GM10266 (cell line): ENCODE measurements around the gene CNIH3.
"Not testable (repeated sequence)": the region's sequence is repeated elsewhere in the genome, so short reads cannot be mapped to it uniquely, and the experiment has no call there.

ENCODE experiments used
- DNase-seq: peaks from one replicate; pipeline ENCODE4 v3.0.0; 2012; ENCODE audit errors: extremely low spot score
- CTCF ChIP-seq: IDR thresholded peaks from 2 replicates; pipeline ENCODE4 v1.5.1; 2012; ENCODE audit warnings: mild to moderate bottlenecking, low read depth; ENCODE audit not compliant: control insufficient read depth, insufficient read depth; ENCODE audit errors: missing control alignments

Gene CNIH3

GRCh38 chr1:224683936-224684335 lies 67.8 kb downstream of the CNIH3 start:
- no peak for TF ChIP-seq CTCF
- no peak for DNase-seq

GRCh38 chr1:224684979-224685425 lies 68.9 kb downstream of the CNIH3 start:
- no peak for TF ChIP-seq CTCF
- no peak for DNase-seq

- not testable (repeated sequence) for DNase-seq
These were observed 70.0 kb downstream of the CNIH3 start for GRCh38 chr1:224686140-224686539.

- no peak for DNase-seq
- no peak for TF ChIP-seq CTCF
These were observed 71.3 kb downstream of the CNIH3 start for GRCh38 chr1:224687465-224687864.

- no peak for DNase-seq
- TF ChIP-seq CTCF: no peak
These were observed 73.3 kb downstream of the CNIH3 start for GRCh38 chr1:224689374-224689773.

GRCh38 chr1:224690576-224690975 lies 74.5 kb downstream of the CNIH3 start:
- no peak for DNase-seq
- TF ChIP-seq CTCF: no peak

GRCh38 chr1:224691148-224691925 lies 75.2 kb downstream of the CNIH3 start:
- no peak for DNase-seq
- TF ChIP-seq CTCF: no peak
